ENCODE measurements around the gene KANSL2. TPM values are rescaled to one million over a fixed set of nuclear protein-coding genes. Genes with fewer than 3 reads are reported as not detected.

Gene KANSL2
- total and polyA plus RNA-seq, 2 of the 13 experiments (the other 11 are each of a cell fraction or from before 2014, with no cell fraction given), result 24.1 to 41.3 TPM

- Histone ChIP-seq H3K4me1 (ENCODE audit: insufficient read depth, low read length) (peaks cover 19% of the 10 kb centered on the region), H3K36me3 (replicated peaks in 1 of 2; ENCODE audit: control insufficient read depth in 1 of 2, insufficient read depth in 2 of 2, low read length in 2 of 2) (peaks cover 0 to 17% of the 10 kb centered on the region in 2 experiments; a peak in 4 of 5 replicates), H3K9me3 (ENCODE audit: low read length) (no peaks in the 10 kb centered on the region), H3K27me3 (ENCODE audit: control insufficient read depth in 1 of 2, insufficient read depth in 2 of 2, low read length in 2 of 2) (no peaks in the 10 kb centered on the region), H3K9ac (ENCODE audit: insufficient read depth, low read depth, low read length) (no peak overlapping the region), H3K4me2 (ENCODE audit: low read depth, low read length) (no peak overlapping the region), H4K20me1 (ENCODE audit: insufficient read depth, low read length) (no peaks in the 10 kb centered on the region), H3K79me2 (ENCODE audit: insufficient read depth, low read length) (peaks cover 2% of the 10 kb centered on the region), H3K27ac (ENCODE audit: extremely low read length, insufficient read depth, low read length) (no peak overlapping the region), H3K4me3 (replicated peaks in 1 of 3; ENCODE audit: insufficient read depth in 1 of 3, low read depth in 2 of 3, low read length in 3 of 3) (no peak overlapping the region), H2AFZ (ENCODE audit: low read length) (no peak overlapping the region)
- BruUV-seq (replicated peaks), result no TSS peak
- FAIRE-seq (no peak), ATAC-seq (no peak), DNase-seq (ENCODE audit: low spot score) (no peak)
- in situ Hi-C loops (cut with HindIII; ENCODE audit: extremely low pct_ligation_motif_present, low pct_unique_long_range_greater_than_20kb), result no loop called here
- POLR2A ChIA-PET, result no interaction called here
- intact Hi-C loops (cut with micrococcal nuclease; ENCODE audit: unreplicated experiment), result no loop called here
- WGBS (ENCODE audit: low lambda C conversion rate), result 95% methylated on average over 4 of the region's 4 CpGs
- CTCF ChIA-PET (ENCODE audit: low intra/inter-chr PET ratio, low total read pairs), result no interaction called here
- no peak for TF ChIP-seq LCORL (IDR thresholded peaks at IDR 0.05)
- no peak for TF ChIP-seq LCORL (CRISPR knock-in tag; IDR thresholded peaks at IDR 0.05)
- TF ChIP-seq ZNF44 (CRISPR knock-in tag; IDR thresholded peaks at IDR 0.05), result no peak
- TF ChIP-seq CCAR2 (optimal IDR thresholded peaks at IDR 0.05; ENCODE audit: low read depth, low read length), result no peak
- TF ChIP-seq ZHX1 (CRISPR knock-in tag; IDR thresholded peaks at IDR 0.05; ENCODE audit: low read depth), result no peak
- TF ChIP-seq YEATS2 (CRISPR knock-in tag; IDR thresholded peaks at IDR 0.05; ENCODE audit: borderline replicate concordance), result no peak
- TF ChIP-seq ZNF292 (CRISPR knock-in tag; IDR thresholded peaks at IDR 0.05; ENCODE audit: borderline replicate concordance, low read depth), result no peak
- TF ChIP-seq SMAD9 (CRISPR knock-in tag; IDR thresholded peaks at IDR 0.05), result no peak
- TF ChIP-seq STAT6 (CRISPR knock-in tag; IDR thresholded peaks at IDR 0.05; ENCODE audit: borderline replicate concordance), result no peak
- no peak for TF ChIP-seq NR0B2 (CRISPR knock-in tag; IDR thresholded peaks at IDR 0.05)
- TF ChIP-seq MYPOP (CRISPR knock-in tag; IDR thresholded peaks at IDR 0.05), result no peak
- TF ChIP-seq MTA1 (CRISPR knock-in tag; IDR thresholded peaks at IDR 0.05; ENCODE audit: borderline replicate concordance), result no peak
- TF ChIP-seq IRF9 (CRISPR knock-in tag; IDR thresholded peaks at IDR 0.05; ENCODE audit: borderline replicate concordance), result no peak
- no peak for TF ChIP-seq ZNF7 (CRISPR knock-in tag; IDR thresholded peaks at IDR 0.05)
- no peak for TF ChIP-seq U2AF1 (optimal IDR thresholded peaks at IDR 0.05; ENCODE audit: low read depth, low read length)
- TF ChIP-seq SP5 (CRISPR knock-in tag; IDR thresholded peaks at IDR 0.05; ENCODE audit: borderline replicate concordance, low read depth), result no peak
- no peak for TF ChIP-seq KAT2B (IDR thresholded peaks at IDR 0.05; ENCODE audit: borderline replicate concordance, low read depth, low read length)
- no peak for TF ChIP-seq ZFP90 (CRISPR knock-in tag; IDR thresholded peaks at IDR 0.05; ENCODE audit: borderline replicate concordance)
Measured at GRCh38 chr12:48687592-48687991, 5.6 kb upstream of the KANSL2 start.
